Keratinocyte (primary cell): ENCODE measurements around the gene SRD5A1. TPM values are rescaled to one million over a fixed set of nuclear protein-coding genes. Genes with fewer than 3 reads are reported as not detected.

Experiments
- DNase-seq: peaks from one replicate; pipeline ENCODE4 v3.0.0-alpha.2; 2011; ENCODE audit warnings: low read depth, missing footprints, low spot score
- FAIRE-seq: peaks from 2 replicates; lab custom pipeline; 2011; peaks lifted over from hg19 to GRCh38; lab: Jason Lieb, UNC
- H2AFZ ChIP-seq: 2 replicates; pipeline ENCODE4 v1.6.0; 2012; ENCODE audit warnings: low read length, control low read depth, inconsistent platforms; ENCODE audit not compliant: control insufficient read depth
- H3K27ac ChIP-seq: 2 replicates; pipeline ENCODE4 v1.5.1; 2011; ENCODE audit warnings: low read length; ENCODE audit not compliant: control insufficient read depth, insufficient read depth
- H3K27me3 ChIP-seq: 3 replicates; pipeline ENCODE4 v1.6.0; 2011; ENCODE audit warnings: low read length; ENCODE audit not compliant: control insufficient read depth, insufficient read depth; ENCODE audit errors: extremely low read depth
- H3K36me3 ChIP-seq, 2 experiments: 2 replicates in 1 of 2; 3 replicates in 1 of 2; pipeline ENCODE4 v1.5.1; 2011; ENCODE audit warnings: low read length in 2 of 2, mild to moderate bottlenecking in 1 of 2; ENCODE audit not compliant: control insufficient read depth in 2 of 2, insufficient read depth in 2 of 2; ENCODE audit errors: extremely low read depth in 1 of 2
- H3K4me1 ChIP-seq: 3 replicates; pipeline ENCODE4 v1.5.1; 2011; ENCODE audit warnings: low read length; ENCODE audit not compliant: control insufficient read depth, insufficient read depth; ENCODE audit errors: extremely low read depth
- H3K4me2 ChIP-seq: 3 replicates; pipeline ENCODE4 v1.6.0; 2011; ENCODE audit warnings: low read depth, low read length; ENCODE audit not compliant: control insufficient read depth, insufficient read depth; ENCODE audit errors: extremely low read depth
- H3K4me3 ChIP-seq, 3 experiments: fragments of 200-600 bp in 1 of 3; sonication (generic) in 1 of 3; 2 replicates in 2 of 3; 3 replicates in 1 of 3; pipeline ENCODE4 v1.5.1; 2011 to 2016; ENCODE audit warnings: low read length in 3 of 3, mild to moderate bottlenecking in 3 of 3, control low read depth in 2 of 3, inconsistent platforms in 1 of 3, low read depth in 1 of 3, mixed read lengths in 1 of 3, mixed run types in 1 of 3, moderate library complexity in 1 of 3; ENCODE audit not compliant: control insufficient read depth in 2 of 3, insufficient read depth in 2 of 3; ENCODE audit errors: extremely low read depth in 1 of 3
- H3K79me2 ChIP-seq: 2 replicates; pipeline ENCODE4 v1.6.0; 2012; ENCODE audit warnings: low read length; ENCODE audit not compliant: control insufficient read depth, insufficient read depth
- H3K9ac ChIP-seq: 3 replicates; pipeline ENCODE4 v1.6.0; 2011; ENCODE audit warnings: low read length; ENCODE audit not compliant: control insufficient read depth, insufficient read depth; ENCODE audit errors: extremely low read depth
- H3K9me1 ChIP-seq: 3 replicates; pipeline ENCODE4 v1.6.0; 2011; ENCODE audit warnings: low read length; ENCODE audit not compliant: control insufficient read depth, insufficient read depth; ENCODE audit errors: extremely low read depth
- H3K9me3 ChIP-seq: 2 replicates; pipeline ENCODE4 v1.5.1; 2012; ENCODE audit warnings: low read depth, low read length; ENCODE audit not compliant: control insufficient read depth
- H4K20me1 ChIP-seq: 3 replicates; pipeline ENCODE4 v1.6.0; 2011; ENCODE audit warnings: low read length; ENCODE audit not compliant: control insufficient read depth, insufficient read depth; ENCODE audit errors: extremely low read depth
- EZH2 ChIP-seq: IDR thresholded peaks from one replicate; pipeline ENCODE4 v1.6.1; 2012; ENCODE audit warnings: inconsistent platforms, mild to moderate bottlenecking, low read length, moderate library complexity
- dilution Hi-C: fragments of 300-500 bp; cut with MboI; formaldehyde crosslinking; loops from one replicate; pipeline ENCODE4 v1.7.0; 2020; ENCODE audit warnings: low sequenced_read_pairs; ENCODE audit not compliant: extremely low pct_ligation_motif_present
- polyA plus RNA-seq, 5 experiments: library from polyadenylated mRNA; depleted of rRNA in 3 of 5; stranded (reverse) in 3 of 5; stranded (forward) in 1 of 5; unstranded in 1 of 5; fragments of >200 nt; gene quantifications; 1 replicate in 1 of 5; 2 replicates in 3 of 5; 3 replicates in 1 of 5; pipeline versions ENCODE4 v1.2.1 to v1.2.3, GENCODE V29; 2011 to 2012; ENCODE audit warnings: missing spikeins in 2 of 5, low read depth in 1 of 5, low replicate concordance in 1 of 5
- TF ChIP-seq, protein P1 (sequence below), 3 experiments: IDR thresholded peaks in 1 of 3; conservative IDR thresholded peaks in 1 of 3; optimal IDR thresholded peaks in 1 of 3; 2 replicates in 2 of 3; 3 replicates in 1 of 3; pipeline versions ENCODE3 to v1.5.1; 2011; ENCODE audit warnings: low read length in 3 of 3, mild to moderate bottlenecking in 3 of 3, moderate library complexity in 2 of 3, control low read depth in 1 of 3, inconsistent platforms in 1 of 3; ENCODE audit not compliant: insufficient read depth in 2 of 3; ENCODE audit errors: extremely low read depth in 1 of 3

SRD5A1 gene
- polyA plus RNA-seq, 1 donor (not counting 4 experiments of a cell fraction or from before 2014, with no cell fraction given), result 35.4 TPM

DNA sequence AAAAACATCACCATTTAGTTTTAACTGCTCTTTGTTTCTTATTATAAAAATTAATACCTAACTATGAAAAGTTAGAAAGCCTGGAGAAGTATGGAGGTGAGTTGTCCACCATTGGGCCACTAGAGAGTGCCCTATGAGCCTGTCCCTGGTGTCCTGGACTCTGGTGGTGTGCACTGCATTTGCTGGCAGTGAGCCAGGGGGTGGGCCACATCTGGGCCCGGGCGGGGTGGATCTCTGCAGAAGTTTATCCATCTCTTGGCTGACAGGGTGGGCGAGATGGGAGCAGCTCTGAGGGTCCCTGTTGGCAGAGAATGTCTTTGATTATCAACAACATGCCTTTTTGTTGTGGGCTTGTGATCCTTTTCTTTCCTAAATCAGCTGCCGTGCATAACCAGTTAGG lies 88.2 kb downstream of the SRD5A1 start:
- H2AFZ ChIP-seq, result no peak overlapping the region
- peaks cover 3% of the 10 kb centered on the region for H3K4me1 ChIP-seq
- H3K79me2 ChIP-seq, result peaks cover 98% of the 10 kb centered on the region
- H3K27ac ChIP-seq, result no peak overlapping the region
- FAIRE-seq, result no peak
- no peaks in the 10 kb centered on the region for H3K9me3 ChIP-seq
- H3K27me3 ChIP-seq, result no peaks in the 10 kb centered on the region
- peaks cover 4% of the 10 kb centered on the region for H3K9me1 ChIP-seq
- H4K20me1 ChIP-seq, result peaks cover 35% of the 10 kb centered on the region
- TF ChIP-seq EZH2, result no peak
- TF ChIP-seq, protein P1, sequence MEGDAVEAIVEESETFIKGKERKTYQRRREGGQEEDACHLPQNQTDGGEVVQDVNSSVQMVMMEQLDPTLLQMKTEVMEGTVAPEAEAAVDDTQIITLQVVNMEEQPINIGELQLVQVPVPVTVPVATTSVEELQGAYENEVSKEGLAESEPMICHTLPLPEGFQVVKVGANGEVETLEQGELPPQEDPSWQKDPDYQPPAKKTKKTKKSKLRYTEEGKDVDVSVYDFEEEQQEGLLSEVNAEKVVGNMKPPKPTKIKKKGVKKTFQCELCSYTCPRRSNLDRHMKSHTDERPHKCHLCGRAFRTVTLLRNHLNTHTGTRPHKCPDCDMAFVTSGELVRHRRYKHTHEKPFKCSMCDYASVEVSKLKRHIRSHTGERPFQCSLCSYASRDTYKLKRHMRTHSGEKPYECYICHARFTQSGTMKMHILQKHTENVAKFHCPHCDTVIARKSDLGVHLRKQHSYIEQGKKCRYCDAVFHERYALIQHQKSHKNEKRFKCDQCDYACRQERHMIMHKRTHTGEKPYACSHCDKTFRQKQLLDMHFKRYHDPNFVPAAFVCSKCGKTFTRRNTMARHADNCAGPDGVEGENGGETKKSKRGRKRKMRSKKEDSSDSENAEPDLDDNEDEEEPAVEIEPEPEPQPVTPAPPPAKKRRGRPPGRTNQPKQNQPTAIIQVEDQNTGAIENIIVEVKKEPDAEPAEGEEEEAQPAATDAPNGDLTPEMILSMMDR (optimal IDR thresholded peaks at IDR 0.05 in 1 of 3, IDR thresholded peaks at IDR 0.05 in 1 of 3, conservative IDR thresholded peaks at IDR 0.05 in 1 of 3; ENCODE audit: extremely low read depth in 1 of 3, insufficient read depth in 2 of 3, low read length in 3 of 3), result no peak
- DNase-seq, result no peak
- H3K4me3 ChIP-seq, result no peak overlapping the region
- peaks cover 4 to 20% of the 10 kb centered on the region in 2 experiments for H3K36me3 ChIP-seq
- dilution Hi-C loops, result no loop called here
- no peak overlapping the region for H3K9ac ChIP-seq
- no peak overlapping the region for H3K4me2 ChIP-seq

DNA sequence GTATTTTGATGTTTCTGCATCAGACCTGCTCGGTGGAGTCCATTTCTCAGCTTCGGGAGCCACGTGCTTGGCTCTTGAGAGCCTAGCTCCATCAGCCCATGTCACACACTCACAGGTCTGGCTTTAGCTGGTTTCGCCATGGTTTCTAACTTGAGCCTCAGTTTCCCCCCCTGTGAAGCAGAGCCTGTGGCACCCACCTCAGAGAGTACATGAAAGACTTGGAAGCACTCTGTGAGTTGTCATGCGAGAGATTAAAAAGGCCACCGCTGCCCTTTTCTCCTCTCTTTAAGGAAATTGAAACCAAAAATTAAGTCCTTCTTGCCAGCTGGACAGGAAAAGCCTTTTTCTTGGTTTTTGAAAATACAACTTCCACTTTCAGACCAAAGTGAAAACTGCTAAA lies 88.8 kb downstream of the SRD5A1 start:
- dilution Hi-C loops, result no loop called here
- Histone ChIP-seq H3K27me3 (no peaks in the 10 kb centered on the region), H3K9me3 (no peaks in the 10 kb centered on the region), H3K79me2 (peaks cover 98% of the 10 kb centered on the region), H3K36me3 (peaks cover 4 to 18% of the 10 kb centered on the region in 2 experiments), H3K4me1 (peaks cover 3% of the 10 kb centered on the region), H4K20me1 (peaks cover 34% of the 10 kb centered on the region), H3K9ac (no peak overlapping the region), H2AFZ (no peak overlapping the region), H3K27ac (no peak overlapping the region), H3K9me1 (peaks cover 4% of the 10 kb centered on the region), H3K4me3 (no peak overlapping the region), H3K4me2 (no peak overlapping the region)
- no peak for TF ChIP-seq EZH2
- TF ChIP-seq, protein P1 (optimal IDR thresholded peaks at IDR 0.05 in 1 of 3, IDR thresholded peaks at IDR 0.05 in 1 of 3, conservative IDR thresholded peaks at IDR 0.05 in 1 of 3; ENCODE audit: extremely low read depth in 1 of 3, insufficient read depth in 2 of 3, low read length in 3 of 3), result no peak
- DNase-seq (no peak), FAIRE-seq (no peak)
